Astrocyte of the spinal cord (primary cell): ENCODE measurements around the gene LRRC74A.

Experiments
- DNase-seq: peaks from one replicate; pipeline ENCODE4 v3.0.0; 2011; ENCODE audit warnings: low read depth, low spot score
- H3K4me3 ChIP-seq: 2 replicates; pipeline ENCODE4 v1.5.1; 2011; ENCODE audit warnings: low read depth, mild to moderate bottlenecking, low read length, moderate library complexity
- CTCF ChIP-seq: IDR thresholded peaks from 2 replicates; pipeline ENCODE4 v1.5.1; 2012; ENCODE audit warnings: low read depth, mild to moderate bottlenecking, low read length, inconsistent platforms
- in situ Hi-C: cut with HindIII; loops from 2 replicates; pipeline ENCODE4 v1.10.0; 2017; ENCODE audit warnings: low sequenced_read_pairs

The LRRC74A gene

GRCh38 chr14:76808990-76809389 lies 17.2 kb upstream of the LRRC74A start:
- no peak for DNase-seq

GRCh38 chr14:76810525-76810924 lies 15.7 kb upstream of the LRRC74A start:
- DNase-seq = no peak
- in situ Hi-C loops = no loop called here
- no peak for TF ChIP-seq CTCF
- H3K4me3 ChIP-seq = no peak overlapping the region

More at GRCh38 chr14:76808990-76809389, 17.2 kb upstream of the LRRC74A start:
- in situ Hi-C loops = no loop called here
- TF ChIP-seq CTCF = no peak
- no peak overlapping the region for H3K4me3 ChIP-seq

- peak overlapping the region; percentile 4 for H3K4me3 ChIP-seq
- peak; percentile 35 for DNase-seq
- in situ Hi-C loops = no loop called here
- TF ChIP-seq CTCF = peak; percentile 67
Measured at GRCh38 chr14:76810953-76811400, 15.2 kb upstream of the LRRC74A start.

GRCh38 chr14:76811561-76811960 lies 14.6 kb upstream of the LRRC74A start:
- H3K4me3 ChIP-seq = peak overlapping the region; percentile 75
- in situ Hi-C loops = no loop called here
- DNase-seq = peak; percentile 7
- TF ChIP-seq CTCF = no peak

- in situ Hi-C loops = no loop called here
- H3K4me3 ChIP-seq = peak overlapping the region; percentile 75
- no peak for DNase-seq
- no peak for TF ChIP-seq CTCF
Measured at GRCh38 chr14:76812093-76812421, 14.2 kb upstream of the LRRC74A start.

GRCh38 chr14:76812422-76813383 lies 13.5 kb upstream of the LRRC74A start, which contains the start of gene ANGEL1:
TSS of gene ANGEL1 (minus strand) at chr14:76812882. CDS start at chr14:76812827, 55 bp downstream.
- peak within 1 kb of the TSS; percentile 75 for H3K4me3 ChIP-seq
- DNase-seq = peak; percentile 94
- no peak for TF ChIP-seq CTCF
- in situ Hi-C loops = no loop called here
